Upper lobe of right lung (tissue), 1 donor: Measurements from ENCODE around the gene SH3D21. TPM values are rescaled to one million over a fixed set of nuclear protein-coding genes. Genes with fewer than 3 reads are reported as not detected.

Experiments used
- ATAC-seq: fragments of 200-7000 bp; cut with Tn5 transposase; one replicate; pipeline ENCODE4 v1.9.1; 2020; ENCODE audit warnings: mild to moderate bottlenecking, moderate library complexity
- DNase-seq: peaks from one replicate; pipeline ENCODE4 v3.0.0-alpha.2; 2020
- H3K27ac ChIP-seq: fragments of 200-600 bp; one replicate; pipeline ENCODE4 v1.8.0; 2022
- H3K27me3 ChIP-seq: fragments of 200-600 bp; one replicate; pipeline ENCODE4 v1.8.0; 2022; ENCODE audit warnings: mild to moderate bottlenecking
- H3K36me3 ChIP-seq: fragments of 200-600 bp; one replicate; pipeline ENCODE4 v1.8.0; 2022
- H3K4me1 ChIP-seq: fragments of 200-600 bp; one replicate; pipeline ENCODE4 v1.8.0; 2022
- H3K4me3 ChIP-seq: fragments of 200-600 bp; one replicate; pipeline ENCODE4 v1.8.0; 2022; ENCODE audit warnings: mild to moderate bottlenecking
- H3K9me3 ChIP-seq: fragments of 200-600 bp; one replicate; pipeline ENCODE4 v1.8.0; 2022
- CTCF ChIP-seq: fragments of 200-600 bp; IDR thresholded peaks from one replicate; pipeline ENCODE4 v1.8.0; 2022; ENCODE audit warnings: antibody characterized with exemption
- intact Hi-C: fragments of 100-400 bp; cut with DNase I; formaldehyde crosslinking; loops from one replicate; pipeline ENCODE4 v1.11.0; 2022
- total RNA-seq: library from RNA; stranded (reverse); fragmentation: NEBNext Ultra II Directional; extraction: Animal tissue kit (Norgen Biotek cat#: 25700); gene quantifications from one replicate; pipeline ENCODE4 v1.2.1, GENCODE V29; 2021
- donor health status: DM: no; HTN: yes; CAD: no; lungs with severe emphysema.

The SH3D21 gene
- total RNA-seq, 1 donor from 2014 or later = 10.2 TPM

- DNase-seq (peak; percentile 80), ATAC-seq (peak; percentile 74)
- Histone ChIP-seq H3K4me1 (peaks cover 41% of the 10 kb centered on the region), H3K27ac (peak overlapping the region; percentile 56), H3K27me3 (no peaks in the 10 kb centered on the region), H3K9me3 (no peaks in the 10 kb centered on the region), H3K4me3 (no peak overlapping the region), H3K36me3 (peaks cover 60% of the 10 kb centered on the region)
- TF ChIP-seq CTCF = no peak
- intact Hi-C loops = no loop called here
Observed at GRCh38 chr1:36350659-36351226, 44.6 kb downstream of the SH3D21 start.

- H3K9me3 ChIP-seq = no peaks in the 10 kb centered on the region
- peaks cover 55% of the 10 kb centered on the region for H3K36me3 ChIP-seq
- no peaks in the 10 kb centered on the region for H3K27me3 ChIP-seq
- ATAC-seq (peak; percentile 38), DNase-seq (no peak)
- TF ChIP-seq CTCF = no peak
- H3K4me1 ChIP-seq = peaks cover 41% of the 10 kb centered on the region
- no peak overlapping the region for H3K4me3 ChIP-seq
- intact Hi-C loops = no loop called here
- peak overlapping the region; percentile 56 for H3K27ac ChIP-seq
Observed at GRCh38 chr1:36351227-36351977, 45.2 kb downstream of the SH3D21 start.

- DNase-seq (no peak), ATAC-seq (no peak)
- Histone ChIP-seq H3K27me3 (no peaks in the 10 kb centered on the region), H3K9me3 (no peaks in the 10 kb centered on the region), H3K4me3 (no peak overlapping the region), H3K4me1 (peaks cover 41% of the 10 kb centered on the region), H3K36me3 (peaks cover 52% of the 10 kb centered on the region), H3K27ac (no peak overlapping the region)
- TF ChIP-seq CTCF = no peak
- intact Hi-C loops = no loop called here
Observed at GRCh38 chr1:36352125-36352909, 46.1 kb downstream of the SH3D21 start.

- no peak for DNase-seq
- intact Hi-C loops = no loop called here
- no peak overlapping the region for H3K4me3 ChIP-seq
- no peak overlapping the region for H3K27ac ChIP-seq
- H3K9me3 ChIP-seq = no peaks in the 10 kb centered on the region
- H3K36me3 ChIP-seq = peaks cover 52% of the 10 kb centered on the region
- H3K4me1 ChIP-seq = peaks cover 41% of the 10 kb centered on the region
- TF ChIP-seq CTCF = no peak
- no peaks in the 10 kb centered on the region for H3K27me3 ChIP-seq
- ATAC-seq = no peak
Observed at GRCh38 chr1:36352910-36353878, 47.0 kb downstream of the SH3D21 start.

GRCh38 chr1:36354486-36354885 lies 48.3 kb downstream of the SH3D21 start:
- peaks cover 53% of the 10 kb centered on the region for H3K36me3 ChIP-seq
- no peak for TF ChIP-seq CTCF
- intact Hi-C loops = no loop called here

More at GRCh38 chr1:36354486-36354885, 48.3 kb downstream of the SH3D21 start:
- Histone ChIP-seq H3K27me3 (no peaks in the 10 kb centered on the region), H3K27ac (no peak overlapping the region), H3K4me3 (no peak overlapping the region), H3K4me1 (peaks cover 33% of the 10 kb centered on the region), H3K9me3 (no peaks in the 10 kb centered on the region)
- ATAC-seq = no peak
- no peak for DNase-seq
